GOT3 (cell line): Measurements from ENCODE around the gene TSPY4.
"Not testable (repeated sequence)": the region's sequence is repeated elsewhere in the genome, so short reads cannot be mapped to it uniquely, and the experiment has no call there.

Experiments
- DNase-seq: peaks from one replicate; lab custom pipeline; 2025; ENCODE audit warnings: mixed read lengths; lab: John Stamatoyannopoulos, UW

TSPY4 gene

GRCh38 chrY:9337164-9337563 lies at the start of gene TSPY4:
TSS of gene TSPY4 (plus strand) at chrY:9337464. CDS start at chrY:9337510, 46 bp downstream.
- DNase-seq: not testable (repeated sequence)

- no peak for DNase-seq
Observed at GRCh38 chrY:9320996-9321395, 16.3 kb upstream of the TSPY4 start.

GRCh38 chrY:9357497-9357896 lies 20.2 kb downstream of the TSPY4 start, which contains the start of gene TSPY8:
TSS of gene TSPY8 (plus strand) at chrY:9357797. CDS start at chrY:9357843, 46 bp downstream.
- DNase-seq: not testable (repeated sequence)
